ENCODE data around the gene ZRANB2.

ZRANB2 gene

DNA sequence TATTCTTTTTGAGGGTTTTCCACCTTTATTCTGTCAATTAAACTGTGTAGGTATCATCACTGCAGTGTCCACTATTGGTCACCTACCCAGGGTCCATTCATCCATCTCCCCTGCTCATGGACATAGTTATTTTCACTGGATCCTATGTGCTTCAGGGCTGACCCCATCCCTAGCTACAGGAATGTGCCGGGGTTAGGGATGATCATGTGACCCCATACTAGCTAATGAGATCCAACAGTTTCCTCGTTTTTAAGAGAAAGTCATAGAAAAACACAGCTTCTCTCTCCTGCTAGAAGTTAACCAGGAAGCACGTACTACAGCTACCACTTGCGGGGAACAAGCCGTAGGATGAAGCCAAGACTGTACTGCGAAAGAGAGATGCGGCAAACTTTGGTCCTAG, 52.8 kb downstream of the ZRANB2 start:
- DNase-seq (ENCODE audit: low read depth), result no peak

DNA sequence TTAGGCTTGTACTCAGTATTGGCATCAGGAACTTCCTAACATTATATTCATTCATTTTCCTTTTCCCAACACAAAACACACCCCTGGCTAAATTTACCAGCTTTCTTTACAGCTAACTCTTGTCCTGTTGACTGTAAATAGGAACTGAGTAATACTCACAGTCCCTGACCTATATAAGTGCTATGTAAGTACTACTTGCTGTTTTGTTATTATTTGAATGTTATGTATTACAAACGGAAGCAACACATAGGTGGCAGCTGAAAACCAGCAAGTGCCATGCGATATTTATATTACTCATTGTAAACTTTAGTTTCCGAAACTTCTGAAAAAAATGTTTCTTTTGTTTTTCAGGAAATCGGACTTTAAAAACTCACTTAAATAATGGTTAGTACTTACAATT, 54.7 kb downstream of the ZRANB2 start:
- DNase-seq (ENCODE audit: low read depth), result no peak

DNA sequence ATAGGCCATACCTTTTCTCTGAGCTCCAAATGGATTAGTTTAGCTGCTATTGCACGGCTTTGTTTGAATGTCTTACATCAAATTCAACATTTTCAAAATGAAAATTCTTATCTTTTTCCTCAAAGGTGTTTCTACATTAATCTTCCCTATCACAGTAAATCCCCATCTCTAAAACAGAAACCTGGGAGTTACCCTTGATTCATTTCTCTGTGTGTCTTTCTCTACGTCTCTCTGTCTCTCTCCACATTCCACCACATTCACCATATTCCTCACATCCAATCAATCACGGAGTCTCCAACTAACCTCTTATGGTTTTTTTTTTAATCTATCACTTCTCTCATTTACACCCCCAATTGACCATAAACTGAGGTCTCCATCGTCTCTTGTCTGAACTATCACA, 57.3 kb downstream of the ZRANB2 start:
- no peak for DNase-seq (ENCODE audit: low read depth)

- no peak for DNase-seq (ENCODE audit: low read depth)
These were observed 61.4 kb downstream of the ZRANB2 start for GRCh38 chr1:71019233-71019969.

- no peak for DNase-seq (ENCODE audit: low read depth)
These were observed 62.0 kb downstream of the ZRANB2 start for GRCh38 chr1:71018791-71019190.

DNA sequence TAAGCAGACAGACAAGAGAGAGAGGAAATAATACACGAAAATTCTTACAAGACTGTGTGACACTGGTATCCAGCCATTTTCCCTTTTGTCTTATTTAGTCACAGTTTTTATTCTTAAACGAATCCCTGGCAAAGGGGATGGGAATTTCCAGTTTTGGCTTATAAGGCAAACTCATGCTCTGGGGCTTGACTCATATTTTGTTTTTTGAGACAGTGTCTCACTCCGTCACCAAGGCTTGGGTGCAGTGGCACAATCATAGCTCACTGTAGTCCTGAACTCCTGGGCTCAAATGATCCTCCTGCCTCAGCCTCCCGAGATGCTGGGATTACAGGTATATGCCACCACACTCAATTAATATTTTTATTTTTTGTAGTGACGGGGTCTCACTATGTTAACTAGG, 65.1 kb downstream of the ZRANB2 start:
- DNase-seq (ENCODE audit: low read depth), result no peak

GRCh38 chr1:71014178-71014579, 66.7 kb downstream of the ZRANB2 start:
- DNase-seq (ENCODE audit: low read depth), result no peak
